IMR-90 (cell line): ENCODE data around the gene GPR37. TPM values are rescaled to one million over a fixed set of nuclear protein-coding genes. Genes with fewer than 3 reads are reported as not detected.

Experiments used
- ATAC-seq: fragments of 200-7000 bp; cut with Tn5 transposase; 2 replicates; pipeline ENCODE4 v1.9.1; 2020; ENCODE audit warnings: low read depth, mild to moderate bottlenecking, moderate library complexity
- BruUV-seq: library from RNA; stranded (reverse); fragments of 400-500 nt; replicated peaks from 2 replicates; lab custom pipeline; 2021; lab: Mats Ljungman, UMichigan
- CTCF ChIA-PET: fragments of 300-600 bp; formaldehyde crosslinking; extraction: SDS; loops from one replicate; lab custom pipeline; 2021; ENCODE audit warnings: antibody characterized with exemption; lab: Yijun Ruan, JAX
- POLR2A ChIA-PET: fragments of 300-600 bp; sonication (Branson Sonifier 250); formaldehyde crosslinking; loops from one replicate; lab custom pipeline; 2022; ENCODE audit warnings: antibody characterized with exemption; ENCODE audit not compliant: unreplicated experiment; lab: Charles Lee
- DNase-seq: peaks from one replicate; pipeline ENCODE4 v3.0.0; 2013
- H2AFZ ChIP-seq: replicated peaks from 2 replicates; pipeline ENCODE3; 2013; ENCODE audit warnings: low read length, mild to moderate bottlenecking; ENCODE audit not compliant: poor library complexity
- H2AK5ac ChIP-seq: 2 replicates; pipeline ENCODE4 v1.6.1; 2013; ENCODE audit warnings: low read depth, low read length, inconsistent platforms
- H2AK9ac ChIP-seq: replicated peaks from 2 replicates; pipeline ENCODE3; 2013; ENCODE audit warnings: mild to moderate bottlenecking, low read depth, low read length, moderate library complexity; ENCODE audit not compliant: poor library complexity
- H2BK120ac ChIP-seq: 2 replicates; pipeline ENCODE4 v1.6.1; 2013; ENCODE audit warnings: low read depth, low read length, inconsistent platforms
- H2BK15ac ChIP-seq: 3 replicates; pipeline ENCODE4 v1.6.1; 2013; ENCODE audit warnings: low read depth, low read length, inconsistent platforms
- H2BK20ac ChIP-seq: 2 replicates; pipeline ENCODE4 v1.6.1; 2013; ENCODE audit warnings: low read depth, mild to moderate bottlenecking, inconsistent platforms, low read length, moderate library complexity
- H2BK5ac ChIP-seq: 2 replicates; pipeline ENCODE4 v1.6.1; 2013; ENCODE audit warnings: mild to moderate bottlenecking, low read depth, low read length, inconsistent platforms; ENCODE audit not compliant: poor library complexity, severe bottlenecking
- H3K14ac ChIP-seq: replicated peaks from 2 replicates; pipeline ENCODE4 v1.6.1; 2013; ENCODE audit warnings: low read depth, low read length, inconsistent platforms
- H3K18ac ChIP-seq: 2 replicates; pipeline ENCODE4 v1.6.1; 2013; ENCODE audit warnings: low read depth, low read length, control low read depth
- H3K23ac ChIP-seq: 2 replicates; pipeline ENCODE4 v1.6.1; 2013; ENCODE audit warnings: low read depth, low read length, inconsistent platforms
- H3K27ac ChIP-seq: 2 replicates; pipeline ENCODE4 v1.5.1; 2013; ENCODE audit warnings: mild to moderate bottlenecking, control low read depth, low read length; ENCODE audit not compliant: insufficient read depth
- H3K27me3 ChIP-seq: 2 replicates; pipeline ENCODE4 v1.6.1; 2013; ENCODE audit warnings: low read length; ENCODE audit not compliant: control insufficient read depth, insufficient read depth
- H3K36me3 ChIP-seq: 2 replicates; pipeline ENCODE4 v1.6.1; 2013; ENCODE audit warnings: low read length, mixed read lengths; ENCODE audit not compliant: control insufficient read depth, insufficient read depth
- H3K4ac ChIP-seq: 2 replicates; pipeline ENCODE4 v1.6.1; 2013; ENCODE audit warnings: low read depth, low read length, inconsistent platforms
- H3K4me1 ChIP-seq: 2 replicates; pipeline ENCODE4 v1.6.1; 2013; ENCODE audit warnings: low read length, mixed read lengths; ENCODE audit not compliant: control insufficient read depth, insufficient read depth
- H3K4me2 ChIP-seq: 2 replicates; pipeline ENCODE4 v1.6.1; 2013; ENCODE audit warnings: low read depth, mild to moderate bottlenecking, control low read depth, low read length, moderate library complexity
- H3K4me3 ChIP-seq: 2 replicates; pipeline ENCODE4 v1.5.1; 2013; ENCODE audit warnings: low read depth, mild to moderate bottlenecking, control low read depth, low read length, moderate library complexity; ENCODE audit not compliant: insufficient read depth
- H3K56ac ChIP-seq: 2 replicates; pipeline ENCODE4 v1.6.1; 2013; ENCODE audit warnings: low read length, inconsistent platforms; ENCODE audit not compliant: insufficient read depth; ENCODE audit errors: extremely low read depth
- H3K79me1 ChIP-seq, 2 experiments: 2 replicates each; pipeline ENCODE4 v1.6.1; 2013; ENCODE audit warnings: low read length in 2 of 2, inconsistent platforms in 1 of 2, low read depth in 1 of 2
- H3K9ac ChIP-seq: 2 replicates; pipeline ENCODE4 v1.6.1; 2013; ENCODE audit warnings: low read depth, low read length, control low read depth
- H3K9me1 ChIP-seq: 2 replicates; pipeline ENCODE4 v1.6.1; 2013; ENCODE audit warnings: low read length, inconsistent platforms; ENCODE audit not compliant: insufficient read depth
- H3K9me3 ChIP-seq: 2 replicates; pipeline ENCODE4 v1.6.1; 2013; ENCODE audit warnings: low read length; ENCODE audit not compliant: control insufficient read depth, insufficient read depth
- H4K20me1 ChIP-seq: 2 replicates; pipeline ENCODE4 v1.6.1; 2013; ENCODE audit warnings: low read length, inconsistent platforms; ENCODE audit not compliant: insufficient read depth
- H4K5ac ChIP-seq: 2 replicates; pipeline ENCODE4 v1.6.1; 2013; ENCODE audit warnings: mild to moderate bottlenecking, low read depth, low read length, control low read depth
- H4K8ac ChIP-seq, 2 experiments: 2 replicates each; pipeline ENCODE4 v1.6.1; 2013; ENCODE audit warnings: low read depth in 2 of 2, low read length in 2 of 2, control low read depth in 1 of 2, inconsistent platforms in 1 of 2
- H4K91ac ChIP-seq: 2 replicates; pipeline ENCODE4 v1.6.1; 2013; ENCODE audit warnings: low read depth, low read length, inconsistent platforms; ENCODE audit not compliant: insufficient read depth
- BHLHE40 ChIP-seq: fragments of 150-350 bp; IDR thresholded peaks from 2 replicates; pipeline ENCODE4 v1.6.1; 2016; ENCODE audit warnings: mild to moderate bottlenecking, low read depth, low read length
- CEBPB ChIP-seq: IDR thresholded peaks from 2 replicates; pipeline ENCODE4 v1.6.1; 2012; ENCODE audit warnings: low read depth, low read length, improper control_type of control experiment
- MAFK ChIP-seq: IDR thresholded peaks from 2 replicates; pipeline ENCODE4 v1.6.1; 2012; ENCODE audit warnings: low read depth, low read length, improper control_type of control experiment
- MAZ ChIP-seq: IDR thresholded peaks from 2 replicates; pipeline ENCODE4 v1.6.1; 2012; ENCODE audit warnings: low read depth, mild to moderate bottlenecking, low read length, improper control_type of control experiment, moderate library complexity, borderline replicate concordance
- MXI1 ChIP-seq: IDR thresholded peaks from 2 replicates; pipeline ENCODE4 v1.6.1; 2012; ENCODE audit warnings: low read depth, mild to moderate bottlenecking, low read length, moderate library complexity, borderline replicate concordance
- RAD21 ChIP-seq: IDR thresholded peaks from 2 replicates; pipeline ENCODE4 v1.6.1; 2012; ENCODE audit warnings: low read length, improper control_type of control experiment
- RCOR1 ChIP-seq: IDR thresholded peaks from 2 replicates; pipeline ENCODE4 v1.6.1; 2012; ENCODE audit warnings: mild to moderate bottlenecking, low read length, improper control_type of control experiment; ENCODE audit not compliant: insufficient replicate concordance
- RFX5 ChIP-seq: IDR thresholded peaks from 2 replicates; pipeline ENCODE4 v1.8.0; 2012; ENCODE audit warnings: low read depth, mild to moderate bottlenecking, low read length, moderate library complexity
- WGBS, 2 experiments: methylation state at CpG; one replicate each; pipeline versions ENCODE4 v1.1.5 to v1.1.7; 2013; ENCODE audit warnings: missing lambda C conversion rate in 2 of 2; ENCODE audit not compliant: insufficient read length in 1 of 2; ENCODE audit errors: extremely low coverage in 2 of 2; 5-methylcytosine and 5-hydroxymethylcytosine counted together
- dilution Hi-C: fragments of 300-500 bp; cut with HindIII; formaldehyde crosslinking; loops from one replicate; pipeline ENCODE4 v1.14.3; 2018; ENCODE audit warnings: low sequenced_read_pairs; ENCODE audit not compliant: unreplicated experiment
- in situ Hi-C: fragments of 300-500 bp; cut with MboI; formaldehyde crosslinking; loops from 3 replicates; pipeline ENCODE4 v1.14.3; 2019; ENCODE audit warnings: low sequenced_read_pairs, inconsistent platforms, mixed read lengths
- intact Hi-C: fragments of 100-400 bp; cut with micrococcal nuclease; formaldehyde crosslinking; loops from 2 replicates; pipeline ENCODE4 v1.10.0; 2022
- polyA plus RNA-seq, 3 experiments: library from polyadenylated mRNA; depleted of rRNA; stranded (reverse); fragments of >200 nt; gene quantifications; 2 replicates each; pipeline ENCODE4 v1.2.3, GENCODE V29; 2012; ENCODE audit warnings: low replicate concordance in 1 of 3
- total RNA-seq: library from RNA; depleted of rRNA; stranded (reverse); fragments of >200 nt; gene quantifications from 2 replicates; pipeline ENCODE4 v1.2.3, GENCODE V29; 2012
- TF ChIP-seq, protein P1 (sequence below): fragments of 150-350 bp; IDR thresholded peaks from 2 replicates; pipeline ENCODE4 v1.6.1; 2017; ENCODE audit warnings: mild to moderate bottlenecking, antibody characterized with exemption, low read length, low read depth
- TF ChIP-seq, protein P2 (sequence below): fragments of 150-350 bp; IDR thresholded peaks from 2 replicates; pipeline ENCODE4 v1.6.1; 2016; ENCODE audit warnings: low read depth, mild to moderate bottlenecking, low read length, moderate library complexity, borderline replicate concordance

The GPR37 gene
- total and polyA plus RNA-seq, 2 of the 4 experiments (the other 2 are of a cell fraction) = 4.6 to 9.3 TPM

DNA sequence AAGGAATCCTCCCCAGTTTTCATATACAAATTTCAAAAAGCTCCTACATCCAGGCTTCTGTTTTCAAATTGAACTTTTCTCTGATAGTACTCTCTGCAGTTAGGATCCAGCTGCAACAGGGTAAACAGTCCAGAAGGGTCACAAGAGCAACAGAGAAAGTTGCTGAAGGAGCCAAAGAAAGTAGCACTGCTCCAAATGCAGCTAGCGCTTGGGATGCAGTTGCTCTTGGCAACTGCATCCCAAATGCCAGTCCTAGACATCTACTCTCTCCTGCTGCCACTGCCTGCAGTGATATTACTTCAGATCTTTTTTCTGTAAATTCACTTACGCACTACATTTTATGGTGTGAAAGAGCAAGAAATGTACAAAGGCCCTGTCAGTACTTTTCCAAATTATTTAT, 14.6 kb downstream of the GPR37 start:
- Histone ChIP-seq H3K14ac (no peak overlapping the region), H3K27ac (no peak overlapping the region), H2BK15ac (no peak overlapping the region), H2BK20ac (no peak overlapping the region), H3K56ac (no peak overlapping the region), H4K91ac (no peak overlapping the region), H3K9ac (no peak overlapping the region), H2BK120ac (no peak overlapping the region), H3K27me3 (no peaks in the 10 kb centered on the region), H3K9me1 (peaks cover 8% of the 10 kb centered on the region), H2AK5ac (no peak overlapping the region), H3K18ac (no peak overlapping the region), H3K36me3 (peaks cover 8% of the 10 kb centered on the region), H4K5ac (no peak overlapping the region), H3K4me2 (no peak overlapping the region), H2AFZ (no peak overlapping the region), H2BK5ac (no peak overlapping the region), H4K20me1 (peaks cover 35% of the 10 kb centered on the region; the same call in 1 of the 2 replicates), H3K4me1 (peaks cover 4% of the 10 kb centered on the region), H2AK9ac (no peak overlapping the region), H3K79me1 (peaks cover 19 to 61% of the 10 kb centered on the region in 2 experiments), H4K8ac (no peak overlapping the region), H3K23ac (no peak overlapping the region), H3K9me3 (no peaks in the 10 kb centered on the region), H3K4me3 (no peak overlapping the region), H3K4ac (no peak overlapping the region)
- POLR2A ChIA-PET = no interaction called here
- DNase-seq = no peak
- TF ChIP-seq RFX5 (no peak), MAFK (no peak), MXI1 (no peak), RAD21 (no peak), CEBPB (no peak), BHLHE40 (no peak), MAZ (no peak), RCOR1 (no peak)
- TF ChIP-seq, protein P1, sequence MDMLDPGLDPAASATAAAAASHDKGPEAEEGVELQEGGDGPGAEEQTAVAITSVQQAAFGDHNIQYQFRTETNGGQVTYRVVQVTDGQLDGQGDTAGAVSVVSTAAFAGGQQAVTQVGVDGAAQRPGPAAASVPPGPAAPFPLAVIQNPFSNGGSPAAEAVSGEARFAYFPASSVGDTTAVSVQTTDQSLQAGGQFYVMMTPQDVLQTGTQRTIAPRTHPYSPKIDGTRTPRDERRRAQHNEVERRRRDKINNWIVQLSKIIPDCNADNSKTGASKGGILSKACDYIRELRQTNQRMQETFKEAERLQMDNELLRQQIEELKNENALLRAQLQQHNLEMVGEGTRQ = no peak
- TF ChIP-seq, protein P2, sequence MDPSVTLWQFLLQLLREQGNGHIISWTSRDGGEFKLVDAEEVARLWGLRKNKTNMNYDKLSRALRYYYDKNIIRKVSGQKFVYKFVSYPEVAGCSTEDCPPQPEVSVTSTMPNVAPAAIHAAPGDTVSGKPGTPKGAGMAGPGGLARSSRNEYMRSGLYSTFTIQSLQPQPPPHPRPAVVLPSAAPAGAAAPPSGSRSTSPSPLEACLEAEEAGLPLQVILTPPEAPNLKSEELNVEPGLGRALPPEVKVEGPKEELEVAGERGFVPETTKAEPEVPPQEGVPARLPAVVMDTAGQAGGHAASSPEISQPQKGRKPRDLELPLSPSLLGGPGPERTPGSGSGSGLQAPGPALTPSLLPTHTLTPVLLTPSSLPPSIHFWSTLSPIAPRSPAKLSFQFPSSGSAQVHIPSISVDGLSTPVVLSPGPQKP = no peak
- WGBS, 2 experiments = no CpG with 5 or more reads among the region's 2 CpGs
- no TSS peak for BruUV-seq
- CTCF ChIA-PET = interaction anchor here (0.6 kb wide), 1 partner anchor 12 kb away, joined by 3 read pairs; no protein-coding TSS in a partner anchor
- dilution Hi-C loops (no loop called here), in situ Hi-C loops (no loop called here), intact Hi-C loops (no loop called here)
- ATAC-seq = no peak
